IMR-90 (cell line): ENCODE measurements around the gene BCL11B. TPM values are rescaled to one million over a fixed set of nuclear protein-coding genes. Genes with fewer than 3 reads are reported as not detected.

Experiments
- BHLHE40 ChIP-seq: fragments of 150-350 bp; IDR thresholded peaks from 2 replicates; pipeline ENCODE4 v1.6.1; 2016; ENCODE audit warnings: mild to moderate bottlenecking, low read depth, low read length
- CEBPB ChIP-seq: IDR thresholded peaks from 2 replicates; pipeline ENCODE4 v1.6.1; 2012; ENCODE audit warnings: low read depth, low read length, improper control_type of control experiment
- FOS ChIP-seq: fragments of 150-350 bp; IDR thresholded peaks from 2 replicates; pipeline ENCODE4 v1.6.1; 2016; ENCODE audit warnings: low read depth, low read length
- MAFK ChIP-seq: IDR thresholded peaks from 2 replicates; pipeline ENCODE4 v1.6.1; 2012; ENCODE audit warnings: low read depth, low read length, improper control_type of control experiment
- MAZ ChIP-seq: IDR thresholded peaks from 2 replicates; pipeline ENCODE4 v1.6.1; 2012; ENCODE audit warnings: low read depth, mild to moderate bottlenecking, low read length, improper control_type of control experiment, moderate library complexity, borderline replicate concordance
- POLR2A ChIP-seq: IDR thresholded peaks from 2 replicates; pipeline ENCODE4 v1.6.1; 2012; ENCODE audit warnings: mild to moderate bottlenecking, low read depth, low read length
- RCOR1 ChIP-seq: IDR thresholded peaks from 2 replicates; pipeline ENCODE4 v1.6.1; 2012; ENCODE audit warnings: mild to moderate bottlenecking, low read length, improper control_type of control experiment; ENCODE audit not compliant: insufficient replicate concordance
- USF2 ChIP-seq: fragments of 150-350 bp; IDR thresholded peaks from 2 replicates; pipeline ENCODE4 v1.6.1; 2017; ENCODE audit warnings: mild to moderate bottlenecking, antibody characterized with exemption, low read length, low read depth
- polyA plus RNA-seq, 3 experiments: library from polyadenylated mRNA; depleted of rRNA; stranded (reverse); fragments of >200 nt; gene quantifications; 2 replicates each; pipeline ENCODE4 v1.2.3, GENCODE V29; 2012; ENCODE audit warnings: low replicate concordance in 1 of 3
- total RNA-seq: library from RNA; depleted of rRNA; stranded (reverse); fragments of >200 nt; gene quantifications from 2 replicates; pipeline ENCODE4 v1.2.3, GENCODE V29; 2012

Gene BCL11B
- total and polyA plus RNA-seq, 2 of the 4 experiments (the other 2 are of a cell fraction): under 0.01 TPM; not detected in 1

DNA sequence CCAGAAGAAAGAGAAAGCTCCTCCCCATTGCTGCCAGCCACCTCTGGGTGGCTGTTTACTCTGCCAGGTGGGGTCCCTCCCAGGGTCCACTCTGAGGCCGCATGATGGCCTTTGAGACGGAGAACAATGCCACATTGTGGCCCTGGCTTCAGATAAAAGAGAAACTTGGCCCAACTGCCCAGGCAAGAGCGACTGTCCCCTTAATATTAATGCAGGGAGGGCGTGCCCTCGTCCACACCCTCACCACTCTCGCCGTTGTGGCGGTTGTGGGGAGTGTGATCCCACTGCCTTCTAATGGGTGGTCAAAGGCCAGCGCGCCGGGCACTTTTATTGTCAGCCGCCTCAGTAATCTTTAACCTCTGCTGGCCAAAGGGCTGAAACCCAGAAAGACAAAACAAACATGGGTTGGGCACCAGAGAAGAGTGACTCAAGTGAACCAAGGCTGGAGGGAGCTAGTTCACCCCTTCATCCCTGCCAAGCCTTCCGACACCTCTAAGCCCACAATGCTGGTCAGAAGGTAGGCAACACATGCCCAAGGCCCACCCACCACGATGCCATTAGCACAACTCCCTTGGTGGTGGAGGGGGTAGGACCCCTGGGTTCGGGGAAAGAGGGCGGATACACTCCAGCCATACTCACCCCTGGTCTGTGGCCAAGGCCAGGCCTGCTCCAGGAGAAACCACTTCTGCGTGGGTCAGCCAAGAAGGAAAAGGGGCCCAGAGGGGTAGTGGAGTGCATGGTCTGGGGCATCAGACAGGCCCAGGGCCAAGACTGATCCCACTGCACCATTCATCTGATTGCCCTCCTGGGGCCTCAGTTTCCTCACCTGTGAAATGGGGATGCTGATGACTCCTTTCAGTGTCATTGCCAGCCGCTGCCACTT is 44.5 kb upstream of the BCL11B start (continued):
- no peak for TF ChIP-seq USF2
- no peak for TF ChIP-seq POLR2A
- TF ChIP-seq FOS: no peak
- no peak for TF ChIP-seq CEBPB
- no peak for TF ChIP-seq MAZ
- TF ChIP-seq BHLHE40: no peak
- no peak for TF ChIP-seq RCOR1
- no peak for TF ChIP-seq MAFK
